AG04450 (cell line): ENCODE measurements around the gene CST9. TPM values are rescaled to one million over a fixed set of nuclear protein-coding genes. Genes with fewer than 3 reads are reported as not detected.

Experiments
- CTCF ChIA-PET: fragments of 300-600, 350-600 bp; formaldehyde crosslinking; extraction: SDS; loops from one replicate; lab custom pipeline; 2022; ENCODE audit warnings: antibody characterized with exemption, inconsistent platforms; lab: Charles Lee
- POLR2A ChIA-PET: fragments of 350-600 bp; formaldehyde crosslinking; extraction: SDS; loops from one replicate; lab custom pipeline; 2021; ENCODE audit warnings: antibody characterized with exemption, inconsistent platforms; lab: Yijun Ruan, JAX
- DNase-seq: peaks from one replicate; pipeline ENCODE4 v3.0.0-alpha.2; 2011; ENCODE audit warnings: low read depth, low spot score
- H3K27ac ChIP-seq: one replicate; pipeline ENCODE4 v1.5.1; 2012; ENCODE audit warnings: low read depth, low read length, control low read depth
- H3K27me3 ChIP-seq: one replicate; pipeline ENCODE4 v1.6.0; 2012; ENCODE audit warnings: low read length; ENCODE audit not compliant: control insufficient read depth, insufficient read depth
- H3K4me3 ChIP-seq: 2 replicates; pipeline ENCODE4 v1.5.1; 2011; ENCODE audit warnings: mild to moderate bottlenecking, low read depth, low read length, control low read depth
- H3K9me3 ChIP-seq: 2 replicates; pipeline ENCODE4 v1.5.1; 2012; ENCODE audit warnings: low read length; ENCODE audit not compliant: control insufficient read depth, insufficient read depth
- polyA plus RNA-seq: library from polyadenylated mRNA; depleted of rRNA; stranded (reverse); fragments of >200 nt; gene quantifications from 2 replicates; pipeline ENCODE4 v1.2.3, GENCODE V29; 2011
- TF ChIP-seq, protein P1 (sequence below): IDR thresholded peaks from 2 replicates; pipeline ENCODE4 v1.5.1; 2011; ENCODE audit warnings: low read depth, low read length, control low read depth, inconsistent platforms

The CST9 gene
- polyA plus RNA-seq, 1 experiment = not detected

DNA sequence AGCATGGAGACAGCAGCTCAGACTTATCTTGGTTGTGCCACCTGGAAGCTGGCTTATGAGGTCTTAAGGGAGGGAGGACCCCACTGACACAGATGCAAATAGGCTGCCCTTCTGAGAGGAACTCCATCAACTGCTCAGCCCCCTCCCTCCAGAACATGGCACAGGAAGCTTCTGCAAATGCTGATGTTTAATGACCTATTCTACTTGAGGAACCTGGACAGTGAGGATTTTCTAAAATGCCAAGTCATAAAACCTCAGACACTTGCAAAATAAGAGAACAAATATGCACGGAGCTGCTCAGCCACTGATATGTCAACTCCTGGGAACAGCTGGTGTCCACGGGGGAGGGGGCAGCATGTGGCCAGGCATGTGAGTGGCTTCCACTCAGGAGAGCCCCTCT, 3.5 kb downstream of the CST9 start:
- TF ChIP-seq, protein P1, sequence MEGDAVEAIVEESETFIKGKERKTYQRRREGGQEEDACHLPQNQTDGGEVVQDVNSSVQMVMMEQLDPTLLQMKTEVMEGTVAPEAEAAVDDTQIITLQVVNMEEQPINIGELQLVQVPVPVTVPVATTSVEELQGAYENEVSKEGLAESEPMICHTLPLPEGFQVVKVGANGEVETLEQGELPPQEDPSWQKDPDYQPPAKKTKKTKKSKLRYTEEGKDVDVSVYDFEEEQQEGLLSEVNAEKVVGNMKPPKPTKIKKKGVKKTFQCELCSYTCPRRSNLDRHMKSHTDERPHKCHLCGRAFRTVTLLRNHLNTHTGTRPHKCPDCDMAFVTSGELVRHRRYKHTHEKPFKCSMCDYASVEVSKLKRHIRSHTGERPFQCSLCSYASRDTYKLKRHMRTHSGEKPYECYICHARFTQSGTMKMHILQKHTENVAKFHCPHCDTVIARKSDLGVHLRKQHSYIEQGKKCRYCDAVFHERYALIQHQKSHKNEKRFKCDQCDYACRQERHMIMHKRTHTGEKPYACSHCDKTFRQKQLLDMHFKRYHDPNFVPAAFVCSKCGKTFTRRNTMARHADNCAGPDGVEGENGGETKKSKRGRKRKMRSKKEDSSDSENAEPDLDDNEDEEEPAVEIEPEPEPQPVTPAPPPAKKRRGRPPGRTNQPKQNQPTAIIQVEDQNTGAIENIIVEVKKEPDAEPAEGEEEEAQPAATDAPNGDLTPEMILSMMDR = no peak
- H3K27me3 ChIP-seq = peaks cover 12% of the 10 kb centered on the region
- no peak for DNase-seq
- POLR2A ChIA-PET = no interaction called here
- no peak overlapping the region for H3K27ac ChIP-seq
- H3K9me3 ChIP-seq = no peaks in the 10 kb centered on the region
- CTCF ChIA-PET = interaction anchor here (2.0 kb wide), 1 partner anchor 160 kb away, joined by 9 read pairs; no protein-coding TSS in a partner anchor
- no peak overlapping the region for H3K4me3 ChIP-seq

DNA sequence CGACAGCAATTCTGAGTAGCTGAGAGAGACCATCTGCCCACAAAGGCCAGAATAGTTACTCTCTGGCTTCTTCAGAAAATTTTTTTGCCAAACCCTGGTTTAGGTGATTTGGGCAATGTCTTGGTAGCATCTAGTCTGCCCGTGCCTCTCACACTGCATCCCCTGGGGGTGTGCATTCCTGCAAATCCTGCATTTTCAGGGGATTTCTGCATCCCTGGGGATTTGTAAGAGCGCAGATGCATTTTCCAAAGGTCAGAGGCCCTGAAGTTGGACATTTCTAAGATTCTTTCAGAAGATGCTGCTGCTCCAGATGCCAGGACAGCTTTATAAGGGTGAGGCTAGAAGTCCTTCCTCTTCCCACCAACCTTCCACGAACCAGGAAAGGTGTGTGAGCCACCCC, 4.0 kb downstream of the CST9 start:
- peaks cover 12% of the 10 kb centered on the region for H3K27me3 ChIP-seq
- POLR2A ChIA-PET = no interaction called here
- H3K4me3 ChIP-seq = no peak overlapping the region
- CTCF ChIA-PET = interaction anchor here (2.0 kb wide), 1 partner anchor 160 kb away, joined by 9 read pairs; no protein-coding TSS in a partner anchor
- TF ChIP-seq, protein P1 = no peak
- H3K27ac ChIP-seq = no peak overlapping the region
- no peaks in the 10 kb centered on the region for H3K9me3 ChIP-seq
- no peak for DNase-seq

DNA sequence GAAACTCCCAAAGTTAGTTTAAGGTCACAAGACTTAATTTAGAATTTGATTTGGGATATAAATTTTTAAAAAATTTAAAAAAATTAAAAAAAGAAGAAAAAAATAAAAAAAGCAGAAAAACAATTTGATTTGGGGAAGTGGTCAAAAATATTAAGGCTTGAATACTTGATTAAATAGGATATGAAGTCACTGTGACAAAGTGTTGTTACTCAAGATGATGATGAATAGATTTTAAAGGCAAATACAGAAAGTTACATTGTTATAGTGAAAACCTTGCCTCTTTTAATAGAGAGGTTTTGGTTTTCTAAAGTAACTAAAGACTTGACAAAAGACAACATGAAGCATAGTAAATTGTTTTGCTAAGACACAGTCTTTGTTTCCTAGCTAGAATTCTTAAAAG, 7.2 kb downstream of the CST9 start:
- no peak overlapping the region for H3K4me3 ChIP-seq
- CTCF ChIA-PET = interaction anchor here (0.5 to 1.9 kb wide), 3 partner anchors 8 to 156 kb away, joined by 3 to 6 read pairs (median 3); no protein-coding TSS in a partner anchor
- no peaks in the 10 kb centered on the region for H3K9me3 ChIP-seq
- POLR2A ChIA-PET = no interaction called here
- TF ChIP-seq, protein P1 = no peak
- peaks cover 6% of the 10 kb centered on the region for H3K27me3 ChIP-seq
- H3K27ac ChIP-seq = no peak overlapping the region
- DNase-seq = no peak

DNA sequence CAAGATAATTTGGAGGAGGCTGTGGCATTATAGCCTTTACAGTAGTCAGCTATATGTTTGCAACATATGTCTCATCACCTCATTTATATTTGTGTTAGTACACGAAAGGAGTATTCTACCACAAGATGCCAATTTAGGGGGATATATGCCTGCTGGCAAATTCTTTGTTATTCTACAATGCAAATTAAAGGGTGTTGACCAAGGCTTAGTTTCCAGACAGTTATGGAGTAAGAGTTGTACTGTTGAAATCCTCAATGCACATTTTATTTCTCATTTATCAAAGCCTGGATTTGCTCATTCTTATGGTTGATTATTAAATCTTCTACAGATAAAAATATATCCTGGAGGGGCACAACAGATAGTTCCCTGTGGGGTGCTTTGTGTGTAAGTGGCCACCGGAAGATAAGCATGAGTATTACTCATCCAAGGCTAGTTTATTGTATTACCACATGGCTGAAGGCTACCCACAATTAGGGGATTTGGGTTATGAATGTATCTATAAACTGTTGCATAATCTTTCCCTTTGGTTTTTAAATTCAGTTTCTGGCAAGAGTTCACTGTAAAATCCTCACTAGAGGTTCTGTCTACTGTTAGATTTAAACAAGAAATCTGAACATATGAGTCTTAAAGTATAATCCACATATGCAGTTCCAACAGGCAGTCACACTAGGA, 9.0 kb downstream of the CST9 start:
- DNase-seq = no peak
- POLR2A ChIA-PET = no interaction called here

DNA sequence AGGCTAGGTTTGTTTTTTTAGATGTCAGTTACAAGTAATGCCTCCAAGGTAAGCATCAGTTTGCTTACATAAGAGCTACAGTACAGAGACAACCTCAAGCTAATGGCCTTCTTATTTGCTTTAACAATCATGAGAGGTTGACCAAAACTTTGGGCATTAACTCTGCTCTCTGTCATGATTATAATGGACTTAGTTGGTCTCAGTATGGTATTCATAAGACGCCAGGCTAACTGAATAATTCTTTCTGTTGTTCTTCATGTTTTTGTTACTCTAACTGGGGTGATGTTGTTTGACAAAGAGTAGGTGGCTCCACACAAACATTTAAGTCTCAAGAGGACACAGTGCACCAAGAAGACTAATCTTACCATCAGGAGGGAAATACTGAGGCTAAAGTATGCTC, 9.8 kb downstream of the CST9 start:
- CTCF ChIA-PET = interaction anchor here (1.4 kb wide), 1 partner anchor 11 kb away, joined by 6 read pairs; no protein-coding TSS in a partner anchor
- Histone ChIP-seq H3K27me3 (peaks cover 2% of the 10 kb centered on the region), H3K9me3 (no peaks in the 10 kb centered on the region), H3K4me3 (no peak overlapping the region), H3K27ac (no peak overlapping the region)
- no peak for DNase-seq
- TF ChIP-seq, protein P1 = no peak
- POLR2A ChIA-PET = no interaction called here

More for the DNA sequence above, 9.0 kb downstream of the CST9 start:
- CTCF ChIA-PET = interaction anchor here (1.4 to 1.9 kb wide), 2 partner anchors 10 kb away, joined by 6 read pairs; no protein-coding TSS in a partner anchor
- Histone ChIP-seq H3K9me3 (no peaks in the 10 kb centered on the region), H3K4me3 (no peak overlapping the region), H3K27me3 (peaks cover 2% of the 10 kb centered on the region), H3K27ac (no peak overlapping the region)
- TF ChIP-seq, protein P1 = no peak
